T-helper 1 cell treated with Interleukin-12 subunit alpha and Interleukin-12 subunit beta and Interleukin-4 antibody, amounts not matched to agents 30 μg/mL and 1 μg/mL, for 36 hours (primary cell): Measurements from ENCODE around the gene ITGAD.
A peak's percentile ranks its signal among the peaks of the same experiment; 100 is the strongest.
"Not testable (repeated sequence)": the region's sequence is repeated elsewhere in the genome, so short reads cannot be mapped to it uniquely, and the experiment has no call there.

Experiments used
- H3K27ac Mint-ChIP-seq: one replicate; pipeline ENCODE4 v1.8.0; 2021; ENCODE audit warnings: mild to moderate bottlenecking, mixed read lengths
- H3K27me3 Mint-ChIP-seq: one replicate; pipeline ENCODE4 v1.8.0; 2021; ENCODE audit warnings: low read depth, mixed read lengths
- H3K36me3 Mint-ChIP-seq: one replicate; pipeline ENCODE4 v1.8.0; 2021; ENCODE audit warnings: low read depth, mixed read lengths
- H3K4me1 Mint-ChIP-seq: one replicate; pipeline ENCODE4 v1.8.0; 2021; ENCODE audit warnings: low read depth, mixed read lengths
- H3K4me3 Mint-ChIP-seq: one replicate; pipeline ENCODE4 v1.8.0; 2021; ENCODE audit warnings: mild to moderate bottlenecking, moderate library complexity, mixed read lengths
- H3K9me3 Mint-ChIP-seq: one replicate; pipeline ENCODE4 v1.8.0; 2021; ENCODE audit warnings: mixed read lengths

Gene ITGAD

DNA sequence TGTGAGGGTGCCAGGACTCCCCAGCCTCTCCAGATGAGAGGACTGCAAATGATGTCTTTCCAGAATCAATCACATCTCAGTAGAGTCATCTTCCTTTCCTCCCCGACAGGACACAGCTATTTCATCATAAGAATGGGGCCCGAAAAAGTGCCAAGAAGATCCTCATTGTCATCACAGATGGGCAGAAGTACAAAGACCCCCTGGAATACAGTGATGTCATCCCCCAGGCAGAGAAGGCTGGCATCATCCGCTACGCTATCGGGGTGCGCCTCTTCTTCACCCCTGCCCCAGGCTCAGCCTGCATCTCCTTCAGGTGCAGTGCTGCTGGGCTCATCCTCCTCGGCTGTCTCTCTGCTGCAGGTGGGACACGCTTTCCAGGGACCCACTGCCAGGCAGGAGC, 14.3 kb downstream of the ITGAD start:
- Mint-ChIP-seq H3K4me1 (peaks cover 1% of the 10 kb centered on the region), H3K36me3 (no peaks in the 10 kb centered on the region), H3K27me3 (peaks cover 14% of the 10 kb centered on the region), H3K4me3 (no peak overlapping the region), H3K27ac (no peak overlapping the region), H3K9me3 (no peaks in the 10 kb centered on the region)

DNA sequence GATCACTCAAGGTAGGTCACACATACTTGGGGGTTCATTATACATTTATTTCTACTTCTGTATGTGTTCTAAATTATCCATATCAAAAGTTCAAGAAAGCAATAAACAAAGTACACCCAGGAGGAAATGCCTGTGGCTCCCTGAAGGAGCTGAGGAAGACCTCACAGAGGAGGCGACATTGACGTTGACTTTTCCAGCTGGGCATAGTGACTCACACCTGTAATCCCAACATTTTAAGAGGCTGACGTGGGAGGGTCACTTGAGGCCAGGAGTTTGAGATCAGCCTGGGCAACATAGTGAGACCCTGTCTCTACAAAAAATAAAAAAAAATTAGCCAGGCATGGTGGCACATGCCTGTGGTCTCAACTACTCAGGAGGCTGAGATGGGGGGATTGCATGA, 16.3 kb downstream of the ITGAD start:
- Mint-ChIP-seq H3K36me3 (no peaks in the 10 kb centered on the region), H3K4me3 (no peak overlapping the region), H3K27me3 (peaks cover 14% of the 10 kb centered on the region), H3K9me3 (no peaks in the 10 kb centered on the region), H3K4me1 (peaks cover 7% of the 10 kb centered on the region), H3K27ac (no peak overlapping the region)

GRCh38 chr16:31410082-31410481, 16.9 kb downstream of the ITGAD start:
- Mint-ChIP-seq H3K27me3 (peaks cover 14% of the 10 kb centered on the region), H3K9me3 (no peaks in the 10 kb centered on the region), H3K36me3 (no peaks in the 10 kb centered on the region), H3K4me1 (peaks cover 12% of the 10 kb centered on the region), H3K27ac (no peak overlapping the region), H3K4me3 (no peak overlapping the region)

GRCh38 chr16:31411024-31411844, 18.1 kb downstream of the ITGAD start:
- no peaks in the 10 kb centered on the region for H3K9me3 Mint-ChIP-seq
- H3K4me1 Mint-ChIP-seq = peaks cover 19% of the 10 kb centered on the region
- H3K27ac Mint-ChIP-seq = no peak overlapping the region
- H3K36me3 Mint-ChIP-seq = no peaks in the 10 kb centered on the region
- no peak overlapping the region for H3K4me3 Mint-ChIP-seq
- H3K27me3 Mint-ChIP-seq = peaks cover 14% of the 10 kb centered on the region

DNA sequence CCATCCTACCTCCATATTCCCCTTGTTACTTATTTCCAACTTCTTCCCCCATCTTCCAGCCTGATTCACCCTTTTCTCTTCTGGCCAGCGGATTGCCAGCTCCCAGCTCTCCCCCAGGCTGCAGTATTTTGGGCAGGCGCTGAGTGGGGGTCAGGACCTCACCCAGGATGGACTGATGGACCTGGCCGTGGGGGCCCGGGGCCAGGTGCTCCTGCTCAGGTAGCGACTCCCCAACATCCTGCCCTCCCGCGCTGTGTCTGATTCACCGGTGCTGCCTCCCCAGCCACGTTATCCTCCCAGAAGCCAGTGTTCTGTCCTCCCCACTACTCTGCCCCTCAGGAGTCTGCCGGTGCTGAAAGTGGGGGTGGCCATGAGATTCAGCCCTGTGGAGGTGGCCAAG, 19.6 kb downstream of the ITGAD start:
- no peaks in the 10 kb centered on the region for H3K9me3 Mint-ChIP-seq
- H3K27me3 Mint-ChIP-seq = peaks cover 11% of the 10 kb centered on the region
- no peaks in the 10 kb centered on the region for H3K36me3 Mint-ChIP-seq
- H3K27ac Mint-ChIP-seq = no peak overlapping the region
- no peak overlapping the region for H3K4me3 Mint-ChIP-seq
- H3K4me1 Mint-ChIP-seq = peaks cover 23% of the 10 kb centered on the region

GRCh38 chr16:31413381-31413780, 20.2 kb downstream of the ITGAD start:
- Mint-ChIP-seq H3K4me3 (no peak overlapping the region), H3K4me1 (peaks cover 29% of the 10 kb centered on the region), H3K9me3 (peaks cover 6% of the 10 kb centered on the region), H3K36me3 (peaks cover 6% of the 10 kb centered on the region), H3K27me3 (peaks cover 12% of the 10 kb centered on the region), H3K27ac (no peak overlapping the region)

DNA sequence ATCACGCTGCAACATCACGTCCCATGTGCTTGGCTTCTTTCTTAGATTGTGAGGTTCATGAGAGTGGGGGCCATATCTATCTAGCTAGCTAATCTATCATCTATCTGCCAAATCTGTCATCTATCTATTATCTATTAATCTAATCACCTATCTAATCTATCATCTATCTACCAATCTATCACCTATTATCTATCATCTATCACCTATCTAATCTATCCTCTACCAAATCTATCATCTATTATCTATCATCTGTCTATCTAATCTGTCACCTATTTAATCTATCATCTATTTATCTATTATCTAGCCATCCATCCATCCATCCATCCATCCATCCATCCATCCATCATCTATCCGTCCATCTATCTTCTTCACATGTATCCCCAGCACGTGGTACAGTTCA, 20.8 kb downstream of the ITGAD start:
- Mint-ChIP-seq H3K36me3 (peaks cover 7% of the 10 kb centered on the region), H3K4me3 (no peak overlapping the region)

GRCh38 chr16:31414706-31415105, 21.6 kb downstream of the ITGAD start:
- Mint-ChIP-seq H3K4me3 (peak overlapping the region; percentile 41), H3K27ac (peak overlapping the region; percentile 17), H3K4me1 (peaks cover 35% of the 10 kb centered on the region), H3K36me3 (peaks cover 7% of the 10 kb centered on the region), H3K9me3 (peaks cover 6% of the 10 kb centered on the region), H3K27me3 (peaks cover 4% of the 10 kb centered on the region)

More for the DNA sequence above, 20.8 kb downstream of the ITGAD start:
- Mint-ChIP-seq H3K27me3 (peaks cover 7% of the 10 kb centered on the region), H3K27ac (no peak overlapping the region), H3K9me3 (peaks cover 6% of the 10 kb centered on the region), H3K4me1 (peaks cover 33% of the 10 kb centered on the region)

GRCh38 chr16:31416371-31416770, 23.2 kb downstream of the ITGAD start:
- Mint-ChIP-seq H3K27ac (peak overlapping the region; percentile 34), H3K36me3 (peaks cover 10% of the 10 kb centered on the region), H3K4me1 (peaks cover 44% of the 10 kb centered on the region), H3K27me3 (peaks cover 4% of the 10 kb centered on the region), H3K9me3 (peaks cover 10% of the 10 kb centered on the region), H3K4me3 (peak overlapping the region; percentile 29)

GRCh38 chr16:31417036-31417435, 23.9 kb downstream of the ITGAD start:
- H3K27me3 Mint-ChIP-seq, H3K4me3 Mint-ChIP-seq, H3K36me3 Mint-ChIP-seq, H3K27ac Mint-ChIP-seq: not testable (repeated sequence)
- H3K4me1 Mint-ChIP-seq = peaks cover 49% of the 10 kb centered on the region
- peaks cover 10% of the 10 kb centered on the region for H3K9me3 Mint-ChIP-seq

GRCh38 chr16:31417916-31418315, 24.8 kb downstream of the ITGAD start:
- Mint-ChIP-seq H3K27ac (no peak overlapping the region), H3K9me3 (peaks cover 10% of the 10 kb centered on the region), H3K27me3 (peaks cover 4% of the 10 kb centered on the region), H3K4me1 (peaks cover 55% of the 10 kb centered on the region), H3K4me3 (no peak overlapping the region), H3K36me3 (peaks cover 10% of the 10 kb centered on the region)

GRCh38 chr16:31420037-31420436, 26.9 kb downstream of the ITGAD start:
- Mint-ChIP-seq H3K27ac (peak overlapping the region; percentile 86), H3K36me3 (peaks cover 11% of the 10 kb centered on the region), H3K9me3 (peaks cover 10% of the 10 kb centered on the region), H3K4me3 (peak overlapping the region; percentile 54), H3K4me1 (peaks cover 53% of the 10 kb centered on the region), H3K27me3 (peaks cover 4% of the 10 kb centered on the region)

DNA sequence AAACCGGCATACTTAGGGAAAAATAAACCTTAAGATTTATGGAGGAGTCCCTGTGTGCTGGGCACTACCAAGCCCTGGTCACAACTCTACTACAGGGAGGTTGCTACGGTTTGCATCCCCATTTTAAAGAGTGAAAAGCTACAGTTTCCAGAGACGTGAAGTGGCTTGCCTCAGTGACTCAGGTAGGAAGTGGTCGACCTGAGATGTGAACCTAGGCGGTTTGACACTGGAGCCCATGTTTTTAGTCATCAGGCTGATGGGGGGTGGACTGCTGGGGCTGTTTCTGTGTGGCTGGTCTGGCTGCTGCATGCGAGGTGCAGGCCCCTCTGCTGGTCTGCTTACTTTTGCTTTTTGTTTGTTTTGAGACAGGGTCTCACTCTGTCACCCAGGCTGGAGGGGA, 28.5 kb downstream of the ITGAD start:
- H3K27ac Mint-ChIP-seq = peak overlapping the region; percentile 90
- peaks cover 47% of the 10 kb centered on the region for H3K4me1 Mint-ChIP-seq

GRCh38 chr16:31423241-31423640, 30.1 kb downstream of the ITGAD start:
- peaks cover 11% of the 10 kb centered on the region for H3K9me3 Mint-ChIP-seq
- peaks cover 40% of the 10 kb centered on the region for H3K4me1 Mint-ChIP-seq
- peak overlapping the region; percentile 36 for H3K4me3 Mint-ChIP-seq
- H3K36me3 Mint-ChIP-seq = peaks cover 7% of the 10 kb centered on the region
- peak overlapping the region; percentile 74 for H3K27ac Mint-ChIP-seq
- peaks cover 5% of the 10 kb centered on the region for H3K27me3 Mint-ChIP-seq

More for the DNA sequence above, 28.5 kb downstream of the ITGAD start:
- Mint-ChIP-seq H3K27me3 (peaks cover 9% of the 10 kb centered on the region), H3K9me3 (peaks cover 15% of the 10 kb centered on the region), H3K4me3 (peak overlapping the region; percentile 50), H3K36me3 (peaks cover 11% of the 10 kb centered on the region)

GRCh38 chr16:31423801-31424200, 30.7 kb downstream of the ITGAD start:
- H3K27ac Mint-ChIP-seq = no peak overlapping the region
- H3K9me3 Mint-ChIP-seq = peaks cover 9% of the 10 kb centered on the region

More at GRCh38 chr16:31423801-31424200, 30.7 kb downstream of the ITGAD start:
- Mint-ChIP-seq H3K4me1 (peaks cover 36% of the 10 kb centered on the region), H3K36me3 (peaks cover 4% of the 10 kb centered on the region), H3K27me3 (peaks cover 4% of the 10 kb centered on the region), H3K4me3 (no peak overlapping the region)
